Suprapubic skin (tissue), 4 donors: ENCODE data around the gene PDE3A. TPM values are rescaled to one million over a fixed set of nuclear protein-coding genes. Genes with fewer than 3 reads are reported as not detected.

Source experiments
- DNase-seq, 2 donors: peaks; one replicate each; pipeline ENCODE4 v3.0.0-alpha.2; 2019; ENCODE audit warnings: low spot score in 2 of 2
- H3K27ac ChIP-seq: fragments of 200-600 bp; sonication (generic); one replicate; pipeline ENCODE4 v1.5.1; 2019
- H3K27me3 ChIP-seq: fragments of 200-600 bp; sonication (generic); one replicate; pipeline ENCODE4 v1.5.1; 2019
- H3K36me3 ChIP-seq: fragments of 200-600 bp; sonication (generic); one replicate; pipeline ENCODE4 v1.5.1; 2019
- H3K4me1 ChIP-seq: fragments of 200-600 bp; sonication (generic); one replicate; pipeline ENCODE4 v1.5.1; 2019
- H3K4me3 ChIP-seq: fragments of 200-600 bp; sonication (generic); one replicate; pipeline ENCODE4 v1.5.1; 2019; ENCODE audit warnings: mild to moderate bottlenecking
- H3K9me3 ChIP-seq: fragments of 200-600 bp; sonication (generic); one replicate; pipeline ENCODE4 v1.5.1; 2019
- CTCF ChIP-seq, 2 donors: fragments of 200-600 bp in 1 of 2; fragments of 450-650 bp in 1 of 2; sonication (generic) in 1 of 2; IDR thresholded peaks; one replicate each; pipeline ENCODE4 v1.5.1; 2016 to 2019; ENCODE audit warnings: antibody characterized with exemption in 2 of 2, mild to moderate bottlenecking in 1 of 2, moderate library complexity in 1 of 2
- EP300 ChIP-seq: sonication (generic); formaldehyde crosslinking; IDR thresholded peaks from one replicate; pipeline ENCODE4 v1.6.1; 2017; ENCODE audit warnings: antibody characterized with exemption
- POLR2A ChIP-seq, 2 donors: fragments of 450-650 bp; IDR thresholded peaks; one replicate each; pipeline ENCODE4 v1.6.1; 2017; ENCODE audit warnings: antibody characterized with exemption in 2 of 2, mild to moderate bottlenecking in 2 of 2, moderate library complexity in 2 of 2
- POLR2AphosphoS5 ChIP-seq, 3 donors: sonication (generic); formaldehyde crosslinking; IDR thresholded peaks; one replicate each; pipeline ENCODE4 v1.6.1; 2017; ENCODE audit warnings: antibody characterized with exemption in 3 of 3
- WGBS: methylation state at CpG from one replicate; pipeline ENCODE4 v1.1.5; 2018; 5-methylcytosine and 5-hydroxymethylcytosine counted together
- total RNA-seq, 4 donors: library from RNA; depleted of rRNA; stranded (reverse); fragments of >200 nt; gene quantifications; one replicate each; pipeline ENCODE4 v1.1.0, GENCODE V29; 2016

PDE3A gene
- total RNA-seq, 4 donors from 2014 or later, result 0.79 to 3.4 (median 1.4) TPM

DNA sequence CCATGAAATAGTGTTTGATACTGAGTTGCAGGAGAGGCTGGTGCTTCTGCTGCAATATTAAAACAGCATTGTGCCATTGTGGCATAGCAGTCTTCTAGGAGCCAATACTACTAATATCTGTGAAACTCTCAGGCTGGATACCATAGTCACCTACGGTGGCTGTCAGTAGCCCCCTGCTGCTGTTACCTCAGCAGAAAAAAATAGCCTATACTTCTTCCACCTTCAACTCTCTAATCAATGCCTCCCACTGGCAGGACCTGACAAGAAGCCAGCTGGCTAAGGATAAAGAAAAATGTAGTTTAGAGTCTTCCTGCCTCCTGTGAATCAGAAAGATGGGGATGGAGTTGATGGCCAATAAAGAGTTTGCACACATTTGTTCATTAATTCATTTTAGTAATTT, 91.6 kb downstream of the PDE3A start:
- H3K36me3 ChIP-seq, result no peaks in the 10 kb centered on the region
- no peaks in the 10 kb centered on the region for H3K27me3 ChIP-seq
- H3K4me3 ChIP-seq, result no peak overlapping the region
- TF ChIP-seq POLR2AphosphoS5 (IDR thresholded peaks at IDR 0.05), result no peak
- TF ChIP-seq POLR2A (IDR thresholded peaks at IDR 0.05), result no peak
- no peak for TF ChIP-seq CTCF (IDR thresholded peaks at IDR 0.05)
- no peak for TF ChIP-seq EP300
- H3K27ac ChIP-seq, result no peak overlapping the region
- no peak for DNase-seq
- no peaks in the 10 kb centered on the region for H3K4me1 ChIP-seq
- 85% methylated on average over 1 of the region's 1 CpG for WGBS
- no peaks in the 10 kb centered on the region for H3K9me3 ChIP-seq

GRCh38 chr12:20460956-20461355, 92.6 kb downstream of the PDE3A start:
- DNase-seq, result no peak
- no peak overlapping the region for H3K4me3 ChIP-seq
- H3K9me3 ChIP-seq, result no peaks in the 10 kb centered on the region
- H3K36me3 ChIP-seq, result no peaks in the 10 kb centered on the region
- no peaks in the 10 kb centered on the region for H3K27me3 ChIP-seq
- no peak overlapping the region for H3K27ac ChIP-seq
- TF ChIP-seq CTCF (IDR thresholded peaks at IDR 0.05), result no peak
- TF ChIP-seq POLR2A (IDR thresholded peaks at IDR 0.05), result no peak
- no peak for TF ChIP-seq EP300
- TF ChIP-seq POLR2AphosphoS5 (IDR thresholded peaks at IDR 0.05), result no peak
- H3K4me1 ChIP-seq, result peaks cover 8% of the 10 kb centered on the region
- WGBS, result 47% methylated on average over 2 of the region's 2 CpGs

- no peak overlapping the region for H3K4me3 ChIP-seq
- WGBS, result 69% methylated on average over 2 of the region's 2 CpGs
- H3K27ac ChIP-seq, result no peak overlapping the region
- TF ChIP-seq CTCF (IDR thresholded peaks at IDR 0.05) (peak; percentile 23 to 31), EP300 (no peak), POLR2A (IDR thresholded peaks at IDR 0.05) (no peak), POLR2AphosphoS5 (IDR thresholded peaks at IDR 0.05) (no peak)
- no peaks in the 10 kb centered on the region for H3K9me3 ChIP-seq
- no peaks in the 10 kb centered on the region for H3K27me3 ChIP-seq
- H3K36me3 ChIP-seq, result no peaks in the 10 kb centered on the region
- peaks cover 15% of the 10 kb centered on the region for H3K4me1 ChIP-seq
- DNase-seq, result no peak
These were observed 95.7 kb downstream of the PDE3A start for GRCh38 chr12:20463913-20464524.

DNA sequence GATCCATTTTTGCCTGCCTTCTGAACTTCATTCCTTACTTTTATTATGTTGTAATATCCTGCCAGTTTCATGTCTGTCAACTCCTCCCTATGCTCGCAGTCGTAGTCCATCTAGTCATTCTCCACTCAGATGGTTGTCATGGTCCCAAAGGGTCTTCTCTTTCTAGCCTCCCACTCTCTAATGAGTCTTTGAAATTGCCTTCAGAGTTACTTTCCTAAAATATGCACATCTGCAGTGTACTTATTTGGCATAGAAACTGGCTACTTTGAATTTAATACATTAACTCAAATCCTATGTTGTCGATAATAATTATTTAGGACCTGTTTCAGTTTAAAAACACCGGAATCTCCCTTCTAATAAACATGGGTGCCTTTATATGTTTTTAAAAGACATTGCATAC, 101.0 kb downstream of the PDE3A start:
- Histone ChIP-seq H3K9me3 (no peaks in the 10 kb centered on the region), H3K4me3 (no peak overlapping the region), H3K4me1 (peaks cover 15% of the 10 kb centered on the region), H3K36me3 (no peaks in the 10 kb centered on the region), H3K27ac (no peak overlapping the region), H3K27me3 (no peaks in the 10 kb centered on the region)
- WGBS, result 80% methylated on average over 4 of the region's 4 CpGs
- no peak for TF ChIP-seq POLR2AphosphoS5 (IDR thresholded peaks at IDR 0.05)
- TF ChIP-seq CTCF (IDR thresholded peaks at IDR 0.05), result no peak
- TF ChIP-seq EP300, result no peak
- no peak for TF ChIP-seq POLR2A (IDR thresholded peaks at IDR 0.05)
- DNase-seq, result no peak

- no peak for DNase-seq
- no peak overlapping the region for H3K4me3 ChIP-seq
These were observed 101.4 kb downstream of the PDE3A start for GRCh38 chr12:20469756-20470155.

More at GRCh38 chr12:20469756-20470155, 101.4 kb downstream of the PDE3A start:
- Histone ChIP-seq H3K9me3 (no peaks in the 10 kb centered on the region), H3K27ac (no peak overlapping the region), H3K4me1 (peaks cover 15% of the 10 kb centered on the region), H3K36me3 (no peaks in the 10 kb centered on the region), H3K27me3 (no peaks in the 10 kb centered on the region)
- TF ChIP-seq POLR2AphosphoS5 (IDR thresholded peaks at IDR 0.05) (no peak), CTCF (IDR thresholded peaks at IDR 0.05) (no peak), POLR2A (IDR thresholded peaks at IDR 0.05) (no peak), EP300 (no peak)
